CD4-positive, CD25-positive, alpha-beta regulatory T cell (primary cell): ENCODE data around the gene PTPRG. TPM values are rescaled to one million over a fixed set of nuclear protein-coding genes. Genes with fewer than 3 reads are reported as not detected.

Experiments used
- ATAC-seq, 2 donors: fragments of 150-1000 bp; cut with Tn5 transposase; one replicate each; pipeline ENCODE4 v1.10.0; 2021; ENCODE audit warnings: low read depth in 2 of 2, moderate number of reproducible peaks in 2 of 2, moderate library complexity in 1 of 2
- DNase-seq, 3 donors: peaks; one replicate each; pipeline versions ENCODE4 v3.0.0 to v3.0.0-alpha.2; 2012 to 2022; ENCODE audit warnings: mixed read lengths in 1 of 3
- H3K27ac ChIP-seq: one replicate; pipeline ENCODE4 v1.7.0; 2013; ENCODE audit warnings: mild to moderate bottlenecking, low read length; ENCODE audit not compliant: insufficient read depth, poor library complexity, severe bottlenecking
- H3K27me3 ChIP-seq: one replicate; pipeline ENCODE4 v1.7.0; 2013; ENCODE audit warnings: low read length; ENCODE audit not compliant: control insufficient read depth, insufficient read depth
- H3K36me3 ChIP-seq: one replicate; pipeline ENCODE4 v1.7.0; 2013; ENCODE audit warnings: mild to moderate bottlenecking, low read length, moderate library complexity; ENCODE audit not compliant: control insufficient read depth, insufficient read depth
- H3K4me1 ChIP-seq: 2 replicates; pipeline ENCODE4 v1.7.0; 2013; ENCODE audit warnings: mild to moderate bottlenecking, low read length; ENCODE audit not compliant: insufficient read depth, control insufficient read depth, poor library complexity, severe bottlenecking
- H3K4me3 ChIP-seq: one replicate; pipeline ENCODE4 v1.7.0; 2013; ENCODE audit warnings: low read depth, mild to moderate bottlenecking, low read length, moderate library complexity
- H3K9me3 ChIP-seq, 2 experiments: 1 replicate in 1 of 2; 2 replicates in 1 of 2; pipeline ENCODE4 v1.7.0; 2013; ENCODE audit warnings: low read length in 2 of 2, mild to moderate bottlenecking in 1 of 2, moderate library complexity in 1 of 2; ENCODE audit not compliant: control insufficient read depth in 2 of 2
- H3K27ac Mint-ChIP-seq, 3 donors: one replicate each; pipeline ENCODE4 v1.8.0; 2020 to 2022; ENCODE audit warnings: mild to moderate bottlenecking in 3 of 3, mixed read lengths in 3 of 3, moderate library complexity in 2 of 3
- H3K27me3 Mint-ChIP-seq: one replicate; pipeline ENCODE4 v1.8.0; 2022; ENCODE audit warnings: mild to moderate bottlenecking, mixed read lengths
- H3K36me3 Mint-ChIP-seq: one replicate; pipeline ENCODE4 v1.8.0; 2020; ENCODE audit warnings: mixed read lengths
- H3K4me1 Mint-ChIP-seq, 4 donors: one replicate each; pipeline ENCODE4 v1.8.0; 2020 to 2022; ENCODE audit warnings: mixed read lengths in 4 of 4, mild to moderate bottlenecking in 1 of 4
- H3K4me3 Mint-ChIP-seq, 4 donors: one replicate each; pipeline ENCODE4 v1.8.0; 2020 to 2022; ENCODE audit warnings: mild to moderate bottlenecking in 4 of 4, mixed read lengths in 4 of 4, moderate library complexity in 3 of 4
- H3K9me3 Mint-ChIP-seq, 7 donors: one replicate each; pipeline ENCODE4 v1.8.0; 2020 to 2022; ENCODE audit warnings: mixed read lengths in 7 of 7, mild to moderate bottlenecking in 3 of 7, moderate library complexity in 2 of 7
- polyA plus RNA-seq, 4 donors: library from polyadenylated mRNA; unstranded; fragments of 300-500 nt; fragmentation: Illumina TruSeq; gene quantifications; one replicate each; pipeline ENCODE4 v1.2.3, GENCODE V29; 2021
- total RNA-seq: library from RNA; stranded (reverse); gene quantifications from one replicate; pipeline ENCODE4 v1.2.3, GENCODE V29; 2022

PTPRG gene
- total and polyA plus RNA-seq, 5 donors from 2014 or later = not detected

- DNase-seq (no peak), ATAC-seq (no peak)
- H3K36me3 ChIP-seq = no peaks in the 10 kb centered on the region
- no peak overlapping the region for H3K4me3 ChIP-seq
- H3K27ac Mint-ChIP-seq = no peak overlapping the region
- H3K4me3 Mint-ChIP-seq = no peak overlapping the region
- H3K9me3 Mint-ChIP-seq = peaks cover 0 to 6% (median 2%) of the 10 kb centered on the region in 7 donors
- H3K4me1 ChIP-seq = no peaks in the 10 kb centered on the region
- no peaks in the 10 kb centered on the region for H3K4me1 Mint-ChIP-seq
- no peak overlapping the region for H3K27ac ChIP-seq
- no peaks in the 10 kb centered on the region for H3K36me3 Mint-ChIP-seq
- no peaks in the 10 kb centered on the region for H3K27me3 ChIP-seq
- no peaks in the 10 kb centered on the region for H3K27me3 Mint-ChIP-seq
- H3K9me3 ChIP-seq = no peaks in the 10 kb centered on the region
These were observed 66.4 kb downstream of the PTPRG start for GRCh38 chr3:61627768-61628185.

- Mint-ChIP-seq H3K36me3 (no peaks in the 10 kb centered on the region), H3K27me3 (no peaks in the 10 kb centered on the region), H3K9me3 (peaks cover 0 to 5% (median 2%) of the 10 kb centered on the region in 7 donors), H3K4me1 (no peaks in the 10 kb centered on the region), H3K4me3 (no peak overlapping the region), H3K27ac (no peak overlapping the region)
- Histone ChIP-seq H3K36me3 (no peaks in the 10 kb centered on the region), H3K27ac (no peak overlapping the region), H3K9me3 (no peaks in the 10 kb centered on the region), H3K4me3 (no peak overlapping the region), H3K4me1 (no peaks in the 10 kb centered on the region), H3K27me3 (no peaks in the 10 kb centered on the region)
- DNase-seq (no peak), ATAC-seq (no peak)
These were observed 67.3 kb downstream of the PTPRG start for GRCh38 chr3:61628636-61629035.

- no peaks in the 10 kb centered on the region for H3K27me3 Mint-ChIP-seq
- ATAC-seq (no peak), DNase-seq (no peak)
- no peaks in the 10 kb centered on the region for H3K36me3 Mint-ChIP-seq
- Histone ChIP-seq H3K27ac (no peak overlapping the region), H3K27me3 (no peaks in the 10 kb centered on the region), H3K36me3 (no peaks in the 10 kb centered on the region), H3K4me3 (no peak overlapping the region), H3K9me3 (no peaks in the 10 kb centered on the region), H3K4me1 (no peaks in the 10 kb centered on the region)
- H3K4me3 Mint-ChIP-seq = no peak overlapping the region
- H3K27ac Mint-ChIP-seq = no peak overlapping the region
- peaks cover 0 to 5% (median 2%) of the 10 kb centered on the region in 7 donors for H3K9me3 Mint-ChIP-seq
- H3K4me1 Mint-ChIP-seq = no peaks in the 10 kb centered on the region
These were observed 68.1 kb downstream of the PTPRG start for GRCh38 chr3:61629442-61629841.

- H3K27me3 Mint-ChIP-seq = no peaks in the 10 kb centered on the region
These were observed 69.9 kb downstream of the PTPRG start for GRCh38 chr3:61631108-61631769.

GRCh38 chr3:61632568-61633175 is 71.3 kb downstream of the PTPRG start:
- peaks cover 0 to 6% (median 0%) of the 10 kb centered on the region in 7 donors for H3K9me3 Mint-ChIP-seq
- H3K27ac Mint-ChIP-seq = no peak overlapping the region
- no peaks in the 10 kb centered on the region for H3K36me3 ChIP-seq
- H3K27me3 Mint-ChIP-seq = no peaks in the 10 kb centered on the region
- H3K4me3 Mint-ChIP-seq = no peak overlapping the region
- H3K27ac ChIP-seq = no peak overlapping the region
- no peak for DNase-seq
- H3K36me3 Mint-ChIP-seq = no peaks in the 10 kb centered on the region
- H3K27me3 ChIP-seq = no peaks in the 10 kb centered on the region
- no peaks in the 10 kb centered on the region for H3K9me3 ChIP-seq
- no peak for ATAC-seq
- H3K4me3 ChIP-seq = no peak overlapping the region
- no peaks in the 10 kb centered on the region for H3K4me1 Mint-ChIP-seq
- no peaks in the 10 kb centered on the region for H3K4me1 ChIP-seq

More at GRCh38 chr3:61631108-61631769, 69.9 kb downstream of the PTPRG start:
- no peaks in the 10 kb centered on the region for H3K36me3 ChIP-seq
- Mint-ChIP-seq H3K4me3 (no peak overlapping the region), H3K4me1 (no peaks in the 10 kb centered on the region), H3K27ac (no peak overlapping the region), H3K9me3 (peaks cover 0 to 3% (median 0%) of the 10 kb centered on the region in 7 donors), H3K36me3 (no peaks in the 10 kb centered on the region)
- H3K9me3 ChIP-seq = no peaks in the 10 kb centered on the region
- H3K27me3 ChIP-seq = no peaks in the 10 kb centered on the region
- no peaks in the 10 kb centered on the region for H3K4me1 ChIP-seq
- no peak for DNase-seq
- H3K4me3 ChIP-seq = no peak overlapping the region
- no peak overlapping the region for H3K27ac ChIP-seq
- no peak for ATAC-seq

GRCh38 chr3:61634678-61635077 is 73.3 kb downstream of the PTPRG start:
- ATAC-seq = no peak
- Histone ChIP-seq H3K9me3 (no peaks in the 10 kb centered on the region), H3K27me3 (no peaks in the 10 kb centered on the region), H3K4me3 (no peak overlapping the region), H3K36me3 (no peaks in the 10 kb centered on the region), H3K27ac (no peak overlapping the region), H3K4me1 (no peaks in the 10 kb centered on the region)
- H3K9me3 Mint-ChIP-seq = peaks cover 0 to 4% (median 0%) of the 10 kb centered on the region in 7 donors
- H3K27ac Mint-ChIP-seq = no peak overlapping the region
- H3K4me3 Mint-ChIP-seq = no peak overlapping the region
- DNase-seq = no peak
- H3K27me3 Mint-ChIP-seq = no peaks in the 10 kb centered on the region
- H3K36me3 Mint-ChIP-seq = no peaks in the 10 kb centered on the region
- H3K4me1 Mint-ChIP-seq = no peaks in the 10 kb centered on the region

- no peaks in the 10 kb centered on the region for H3K36me3 ChIP-seq
- Mint-ChIP-seq H3K4me1 (no peaks in the 10 kb centered on the region), H3K4me3 (no peak overlapping the region), H3K27ac (no peak overlapping the region), H3K36me3 (no peaks in the 10 kb centered on the region), H3K9me3 (peaks cover 0 to 4% (median 0%) of the 10 kb centered on the region in 7 donors), H3K27me3 (no peaks in the 10 kb centered on the region)
- H3K9me3 ChIP-seq = no peaks in the 10 kb centered on the region
- no peaks in the 10 kb centered on the region for H3K27me3 ChIP-seq
- no peak overlapping the region for H3K27ac ChIP-seq
- DNase-seq (no peak), ATAC-seq (no peak)
- no peak overlapping the region for H3K4me3 ChIP-seq
- no peaks in the 10 kb centered on the region for H3K4me1 ChIP-seq
These were observed 76.0 kb downstream of the PTPRG start for GRCh38 chr3:61637088-61638051.
